GM19324 (cell line): ENCODE results near the gene GPALPP1.
"Not testable (repeated sequence)": the region's sequence is repeated elsewhere in the genome, so short reads cannot be mapped to it uniquely, and the experiment has no call there.

Experiments used
- ATAC-seq: cut with Tn5 transposase; IDR thresholded peaks from one replicate; pipeline ENCODE4 v1.9.1; 2021; ENCODE audit warnings: mild to moderate bottlenecking, moderate library complexity; ENCODE audit not compliant: unreplicated experiment, low FRiP score

The GPALPP1 gene

DNA sequence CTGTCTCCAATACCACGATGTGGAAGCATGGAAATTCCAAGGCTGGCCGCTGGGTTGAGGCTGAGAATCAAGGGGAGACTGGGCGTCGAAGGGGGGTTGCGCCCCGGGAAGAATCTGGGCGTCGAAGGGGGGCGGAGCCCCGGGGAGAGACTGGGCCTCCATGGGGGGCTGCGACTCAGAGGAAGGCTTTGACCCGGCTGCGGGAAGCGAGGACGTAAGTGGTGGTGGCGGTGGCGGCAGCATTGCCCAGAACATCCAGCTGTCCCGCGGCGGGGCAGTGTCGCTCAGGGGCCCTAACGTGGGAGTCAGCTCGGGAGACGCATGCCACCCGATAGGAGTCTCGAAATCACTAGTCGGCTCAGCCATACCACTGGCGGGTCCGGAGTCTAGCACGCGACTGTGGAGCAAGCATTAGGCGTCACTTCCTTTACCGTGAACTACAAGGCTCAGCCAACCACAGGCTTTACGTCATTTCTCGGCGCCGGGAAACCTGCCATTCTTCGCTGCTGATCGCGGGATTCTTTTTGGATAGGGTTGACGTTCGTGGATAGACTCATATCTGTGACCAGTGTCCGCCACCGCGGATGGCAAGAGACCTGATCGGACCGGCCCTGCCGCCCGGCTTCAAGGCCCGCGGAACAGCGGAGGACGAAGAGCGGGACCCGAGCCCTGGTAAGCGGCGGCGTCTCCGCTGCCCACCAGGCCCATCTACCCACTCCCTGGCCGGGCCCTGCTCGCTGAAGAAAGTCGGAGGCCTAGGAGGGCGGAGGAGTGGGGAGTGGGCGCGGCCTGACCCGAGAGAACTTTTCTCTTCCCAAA, at the start of gene GPALPP1, which contains the start of gene NUFIP1:
Gene GPALPP1, plus strand, starts transcription at position 468 of the 819 bp plus-strand sequence. Its CDS starts 117 bp downstream, at position 585.
Gene NUFIP1, minus strand, starts transcription at position 401 of the 819 bp plus-strand sequence. Its CDS starts 35 bp downstream, at position 366.
- peak; percentile 97 for ATAC-seq

DNA sequence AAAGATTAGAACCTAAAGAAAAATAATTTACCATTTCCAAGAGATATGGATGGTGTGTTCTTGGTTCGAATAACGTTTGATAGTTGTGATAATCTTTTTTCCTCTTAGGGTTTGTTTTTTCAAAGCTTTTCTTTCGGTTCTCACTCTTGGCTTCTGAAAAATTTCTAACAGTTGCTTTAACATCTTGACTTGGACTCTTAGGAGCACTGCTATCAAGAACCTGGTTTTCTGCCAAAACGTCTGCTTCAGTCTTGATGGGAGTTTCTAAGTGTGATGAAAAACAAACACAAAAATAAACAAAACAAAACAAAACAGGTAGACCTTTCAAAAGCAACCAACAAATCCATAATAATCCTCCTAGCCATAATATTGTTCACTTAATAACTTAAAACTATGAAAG, 45.9 kb upstream of the GPALPP1 start:
- ATAC-seq, result not testable (repeated sequence)

GRCh38 chr13:44951184-44951583, 38.2 kb upstream of the GPALPP1 start:
- no peak for ATAC-seq

GRCh38 chr13:44952671-44953070, 36.7 kb upstream of the GPALPP1 start:
- ATAC-seq, result no peak

DNA sequence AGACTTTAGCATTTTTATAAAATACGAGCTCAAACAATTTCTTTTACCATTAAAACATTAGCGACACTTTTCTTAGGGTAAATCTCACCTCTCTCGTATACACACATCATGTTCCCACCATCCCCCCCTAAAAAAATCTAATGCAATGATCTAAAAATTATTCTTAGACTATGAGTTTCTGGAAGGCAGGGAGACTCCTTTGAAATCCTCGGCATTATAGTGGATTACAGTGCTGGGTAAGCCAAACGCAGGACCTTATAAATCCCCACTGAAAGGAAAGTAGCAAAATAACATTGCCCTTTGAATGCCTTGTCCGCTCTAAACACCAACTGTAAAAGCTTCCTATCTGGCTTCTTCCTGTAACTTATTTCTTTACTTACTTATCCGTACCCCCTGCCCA, 35.1 kb upstream of the GPALPP1 start:
- ATAC-seq, result no peak

GRCh38 chr13:44955406-44955805, 33.9 kb upstream of the GPALPP1 start:
- no peak for ATAC-seq

GRCh38 chr13:44961997-44962396, 27.3 kb upstream of the GPALPP1 start:
- ATAC-seq, result no peak

GRCh38 chr13:44967704-44968433, 21.5 kb upstream of the GPALPP1 start:
- ATAC-seq, result no peak

- ATAC-seq, result no peak
Measured at GRCh38 chr13:44968434-44968815, 20.9 kb upstream of the GPALPP1 start.

- no peak for ATAC-seq
Measured at GRCh38 chr13:44969551-44970484, 19.5 kb upstream of the GPALPP1 start.

DNA sequence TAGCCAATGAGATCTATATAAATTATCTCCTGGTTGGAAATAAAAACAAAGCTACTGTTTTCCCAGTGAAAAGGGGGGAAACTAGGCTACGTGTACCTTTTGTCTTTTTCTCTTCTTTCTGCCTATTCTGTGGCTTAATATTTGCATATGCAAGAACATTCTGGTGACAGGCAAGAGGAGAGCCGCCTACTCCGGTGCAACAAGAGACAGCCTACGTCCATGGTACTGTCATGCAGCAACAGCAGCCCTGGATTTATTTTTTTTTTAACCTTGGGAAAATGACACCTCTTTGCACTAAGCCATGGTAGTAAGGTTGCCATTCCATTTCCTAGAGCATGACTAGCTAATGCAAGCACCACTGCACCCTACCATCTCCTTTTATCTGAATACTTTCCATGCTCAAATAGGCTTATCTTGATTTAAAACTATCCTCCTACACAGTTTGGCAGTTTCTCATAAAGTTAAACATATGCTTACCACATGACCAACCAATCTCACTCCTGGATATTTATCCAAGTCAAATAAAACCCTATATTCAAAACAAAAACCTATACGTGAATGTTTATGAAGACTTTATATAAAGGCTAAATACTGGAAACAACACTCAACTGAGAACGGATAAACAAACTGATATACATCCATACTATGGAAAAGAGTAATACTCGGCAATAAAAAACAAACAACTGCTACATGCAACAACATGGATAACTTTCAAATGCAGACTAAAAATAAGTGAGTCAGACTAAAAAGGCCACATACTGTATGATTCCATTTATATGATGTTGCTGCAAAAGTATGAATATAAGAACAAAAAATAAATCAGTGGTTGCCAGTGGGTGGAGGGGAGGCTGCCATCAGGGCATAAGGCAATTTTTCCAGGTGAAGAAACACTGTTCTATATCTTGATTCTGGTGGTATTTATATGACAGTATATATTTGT, 17.4 kb upstream of the GPALPP1 start:
- ATAC-seq, result no peak

- ATAC-seq, result no peak
Measured at GRCh38 chr13:44972956-44973581, 16.3 kb upstream of the GPALPP1 start.

- no peak for ATAC-seq
Measured at GRCh38 chr13:44974056-44974793, 15.1 kb upstream of the GPALPP1 start.

DNA sequence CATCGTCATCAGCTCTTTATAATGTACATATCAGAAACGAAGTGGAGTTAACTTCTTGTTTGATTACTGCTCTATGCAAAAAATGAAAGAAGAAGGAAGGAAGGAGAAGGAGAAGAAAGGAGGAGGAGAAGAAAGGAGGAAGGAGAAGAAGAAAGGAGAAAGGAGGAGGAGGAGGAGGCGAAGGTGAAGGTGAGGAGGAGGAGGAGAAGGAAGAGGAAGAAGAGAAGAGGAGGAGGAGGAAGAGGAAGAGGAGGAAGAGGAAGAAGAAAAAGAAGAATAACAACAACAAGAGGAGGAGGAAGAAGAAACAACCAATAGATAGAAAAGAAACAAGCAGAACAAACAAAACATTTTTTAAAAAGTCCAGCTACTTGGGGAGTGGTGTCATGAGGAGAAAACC, 13.1 kb upstream of the GPALPP1 start:
- no peak for ATAC-seq

DNA sequence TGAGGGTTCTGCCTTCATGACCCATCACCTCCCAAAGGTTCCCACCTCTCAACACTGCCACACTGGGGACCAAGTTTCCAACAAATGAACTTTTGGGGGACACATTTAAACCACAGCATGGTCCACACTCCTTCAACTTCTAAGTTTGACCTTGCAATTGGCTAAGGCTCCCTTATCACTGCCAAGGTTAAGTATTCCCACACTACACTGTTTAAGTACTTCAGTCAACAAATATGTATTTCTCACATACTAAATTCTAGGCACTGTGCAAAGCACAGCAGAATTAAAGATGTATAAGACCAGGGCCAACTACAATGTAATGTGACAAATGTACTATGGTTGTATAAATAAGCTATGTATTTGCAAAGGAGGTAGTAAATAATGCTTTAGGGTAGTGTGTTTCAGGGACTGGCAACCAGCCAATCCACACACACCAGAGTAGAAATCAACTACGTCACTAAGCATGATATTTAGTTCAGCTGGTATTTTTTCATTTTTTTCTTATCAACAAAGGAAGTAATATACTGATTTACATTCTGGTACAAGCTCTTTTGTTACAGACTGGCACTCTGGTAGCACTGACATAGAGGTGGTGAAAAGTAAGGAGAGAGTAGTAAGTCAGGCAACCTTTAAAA, 12.3 kb upstream of the GPALPP1 start:
- no peak for ATAC-seq

- ATAC-seq, result no peak
Measured at GRCh38 chr13:44978328-44978727, 11.0 kb upstream of the GPALPP1 start.

- no peak for ATAC-seq
Measured at GRCh38 chr13:44989941-44990340, 603 bp downstream of the GPALPP1 start.

DNA sequence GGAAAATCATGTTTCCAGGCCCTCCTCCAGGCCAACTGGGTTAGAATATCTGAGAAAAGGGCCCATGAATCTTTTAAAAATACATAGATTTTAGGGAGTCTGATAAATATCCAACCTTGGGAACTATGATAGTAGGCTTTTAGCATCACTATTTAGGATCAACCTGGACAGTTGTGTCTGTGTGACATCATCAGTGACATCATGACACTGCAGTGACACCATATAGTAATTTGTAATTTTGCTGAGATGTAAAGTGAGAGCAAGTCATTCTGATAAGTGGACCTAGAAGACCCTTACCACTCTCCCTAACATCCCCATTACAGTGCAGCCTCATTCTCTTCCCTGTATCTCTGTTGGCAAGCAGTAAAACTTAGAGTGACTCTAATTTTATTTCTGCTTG, 14.1 kb downstream of the GPALPP1 start:
- no peak for ATAC-seq
